HG03354 (cell line): ENCODE results near the gene SAPCD1.
A peak's percentile ranks its signal among the peaks of the same experiment; 100 is the strongest.
"Not testable (repeated sequence)": the region's sequence is repeated elsewhere in the genome, so short reads cannot be mapped to it uniquely, and the experiment has no call there.

ENCODE experiments used
- ATAC-seq: cut with Tn5 transposase; IDR thresholded peaks from one replicate; pipeline ENCODE4 v1.9.1; 2021; ENCODE audit warnings: mild to moderate bottlenecking; ENCODE audit not compliant: unreplicated experiment, poor library complexity, severe bottlenecking

Gene SAPCD1

DNA sequence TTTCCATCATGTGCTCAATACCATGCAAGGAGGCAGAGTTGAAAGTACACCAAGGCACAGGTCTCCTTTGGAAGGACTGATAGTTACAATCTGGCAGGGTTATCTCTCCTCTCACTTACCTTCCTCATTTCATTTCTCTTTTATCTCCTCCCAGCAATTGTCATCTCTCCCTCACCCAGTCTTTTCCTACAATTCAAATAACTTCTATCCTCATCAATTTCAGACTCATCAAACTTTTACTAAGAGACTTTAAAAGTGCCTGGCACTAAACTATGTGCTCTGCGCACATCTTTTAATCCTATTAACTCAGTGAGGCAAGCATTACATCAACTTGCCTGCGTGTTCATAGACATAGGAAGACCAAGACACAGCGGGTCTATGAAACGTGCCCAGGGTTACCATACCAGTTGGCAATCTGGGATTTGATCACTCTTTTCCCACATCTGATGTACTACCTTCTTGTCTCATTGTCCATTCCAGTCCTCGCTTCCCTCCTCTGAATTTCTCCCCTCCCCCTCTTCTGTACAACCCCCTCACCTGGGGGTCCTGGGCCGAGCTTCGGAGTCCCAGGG, 31.9 kb downstream of the SAPCD1 start:
- ATAC-seq = no peak

DNA sequence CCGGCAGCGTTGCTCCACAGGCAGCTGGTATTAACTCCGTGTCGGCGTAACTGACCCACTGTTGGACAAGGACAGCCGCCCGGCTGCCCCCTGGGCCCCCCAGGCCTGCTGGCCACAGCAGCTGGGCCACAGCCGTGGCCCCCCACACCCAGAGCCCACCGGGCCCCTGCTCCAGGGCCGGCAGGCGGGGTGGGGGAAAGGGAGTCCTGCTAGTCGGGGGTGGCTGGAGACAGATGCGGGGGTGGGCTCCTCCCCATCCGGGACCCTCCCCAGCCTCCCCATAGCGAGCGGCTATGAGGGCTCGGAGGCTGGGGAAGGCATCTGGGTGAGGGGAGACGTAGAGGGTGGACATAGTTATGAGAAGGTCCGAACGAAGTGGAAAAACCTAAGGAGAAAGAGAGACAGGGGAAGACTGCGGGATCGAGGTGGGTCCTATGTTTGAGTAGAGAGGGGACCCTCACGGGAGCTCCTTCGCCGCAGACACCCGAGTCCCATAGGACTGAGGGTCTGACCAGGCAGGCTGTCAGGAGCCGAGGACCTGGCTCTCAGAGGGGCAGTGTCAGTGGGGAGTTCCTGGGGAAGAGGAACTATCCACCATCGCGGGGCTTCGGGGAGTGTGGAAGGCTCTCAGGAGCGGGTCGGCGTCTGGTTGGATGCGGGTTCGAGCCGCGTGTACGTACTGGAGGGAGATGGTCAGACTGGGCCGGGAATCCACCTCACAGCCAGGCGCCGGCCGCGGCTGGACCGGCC, 32.6 kb downstream of the SAPCD1 start:
- ATAC-seq = peak; percentile 15

DNA sequence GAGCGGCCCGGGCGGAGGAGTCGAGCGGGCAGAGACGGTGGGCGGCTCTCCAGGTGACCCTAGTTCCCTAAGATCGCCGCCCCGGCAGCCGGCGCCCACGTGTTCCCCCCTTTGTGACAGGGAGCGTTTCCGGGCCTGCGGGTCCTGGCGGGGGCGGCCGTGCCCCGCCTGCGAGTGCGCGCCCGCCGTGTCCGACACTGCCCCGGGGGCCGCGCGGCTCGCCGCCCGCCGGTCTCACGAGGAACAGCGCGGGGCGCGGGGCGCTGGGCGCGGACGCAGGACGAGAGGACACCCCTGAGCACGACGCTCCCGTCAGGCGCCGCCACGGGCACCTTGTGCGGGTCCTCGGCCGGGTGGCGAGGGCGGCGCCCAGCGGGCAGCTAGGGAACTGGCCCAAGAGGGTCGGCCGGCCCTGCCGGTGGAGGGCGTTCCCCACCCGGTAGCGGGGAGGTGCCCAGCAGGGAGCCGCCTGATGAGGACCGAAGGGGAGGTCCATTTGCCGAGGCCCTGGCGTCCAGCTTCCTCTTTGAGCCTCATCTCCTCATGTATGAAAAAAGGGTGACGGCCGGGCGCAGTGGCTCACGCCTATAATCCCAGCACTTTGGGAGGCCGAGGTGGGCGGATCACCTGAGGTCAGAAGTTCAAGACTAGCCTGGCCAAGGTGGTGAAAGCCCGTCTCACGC, 33.3 kb downstream of the SAPCD1 start, which contains the start of gene VARS1:
TSS of gene VARS1 (minus strand) at position 137 of the 683 bp plus-strand sequence. CDS start 535 bp downstream, outside the sequence.
- ATAC-seq = peak; percentile 73

DNA sequence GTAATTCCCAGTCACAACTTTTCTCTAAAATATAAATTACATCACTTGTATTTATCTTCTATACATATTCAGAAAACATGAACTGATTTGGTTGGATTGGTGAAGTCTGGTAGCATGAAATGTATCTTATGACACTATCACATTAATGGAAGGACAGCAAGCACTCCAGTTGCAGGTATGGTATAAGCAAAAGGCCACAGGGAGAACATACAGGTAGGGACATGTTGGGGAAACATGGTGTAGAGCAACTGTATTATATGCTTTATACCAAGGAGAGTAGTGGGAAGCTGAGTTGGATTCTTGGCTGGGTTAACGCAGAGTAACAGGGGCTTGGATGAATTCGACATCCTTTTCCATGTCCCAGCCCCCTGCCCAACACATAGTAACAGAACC, 34.5 kb downstream of the SAPCD1 start:
- ATAC-seq = no peak

DNA sequence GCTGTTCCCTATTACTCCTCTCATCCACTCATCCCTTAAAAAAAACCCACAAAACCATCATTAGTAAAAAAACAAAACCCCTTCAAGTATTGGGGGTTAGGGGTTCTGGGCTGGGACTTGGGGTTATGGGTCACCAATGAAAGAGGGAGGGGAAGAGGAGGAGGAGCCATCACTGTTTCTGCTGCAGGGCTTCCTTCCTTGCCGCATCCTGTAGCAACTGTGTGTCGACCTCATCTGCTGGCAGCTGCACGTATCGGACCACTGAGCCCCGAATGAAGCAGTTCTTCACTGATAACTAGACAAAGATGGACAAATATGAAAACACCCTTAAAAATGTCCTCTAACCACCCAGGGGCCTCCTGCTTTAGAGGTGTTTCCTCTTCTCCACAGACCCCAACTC, 35.1 kb downstream of the SAPCD1 start:
- no peak for ATAC-seq

DNA sequence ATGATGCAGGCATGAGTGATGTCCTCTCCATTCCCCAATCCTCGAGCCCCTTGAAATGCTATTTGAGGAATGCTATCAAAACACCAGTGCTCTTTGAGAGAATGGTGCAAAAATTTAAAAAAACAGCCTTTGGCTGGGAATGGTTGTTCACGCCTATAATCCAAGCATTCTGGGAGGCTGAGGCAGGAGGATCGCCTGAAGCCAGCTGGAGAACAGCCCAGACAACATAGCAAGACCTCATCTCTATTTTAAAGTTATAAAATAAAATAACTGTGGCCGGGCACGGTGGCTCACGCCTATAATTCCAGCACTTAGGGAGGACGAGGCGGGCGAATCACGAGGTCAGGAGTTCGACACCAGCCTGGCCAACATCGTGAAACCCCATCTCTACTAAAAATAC, 37.3 kb downstream of the SAPCD1 start:
- ATAC-seq = no peak

DNA sequence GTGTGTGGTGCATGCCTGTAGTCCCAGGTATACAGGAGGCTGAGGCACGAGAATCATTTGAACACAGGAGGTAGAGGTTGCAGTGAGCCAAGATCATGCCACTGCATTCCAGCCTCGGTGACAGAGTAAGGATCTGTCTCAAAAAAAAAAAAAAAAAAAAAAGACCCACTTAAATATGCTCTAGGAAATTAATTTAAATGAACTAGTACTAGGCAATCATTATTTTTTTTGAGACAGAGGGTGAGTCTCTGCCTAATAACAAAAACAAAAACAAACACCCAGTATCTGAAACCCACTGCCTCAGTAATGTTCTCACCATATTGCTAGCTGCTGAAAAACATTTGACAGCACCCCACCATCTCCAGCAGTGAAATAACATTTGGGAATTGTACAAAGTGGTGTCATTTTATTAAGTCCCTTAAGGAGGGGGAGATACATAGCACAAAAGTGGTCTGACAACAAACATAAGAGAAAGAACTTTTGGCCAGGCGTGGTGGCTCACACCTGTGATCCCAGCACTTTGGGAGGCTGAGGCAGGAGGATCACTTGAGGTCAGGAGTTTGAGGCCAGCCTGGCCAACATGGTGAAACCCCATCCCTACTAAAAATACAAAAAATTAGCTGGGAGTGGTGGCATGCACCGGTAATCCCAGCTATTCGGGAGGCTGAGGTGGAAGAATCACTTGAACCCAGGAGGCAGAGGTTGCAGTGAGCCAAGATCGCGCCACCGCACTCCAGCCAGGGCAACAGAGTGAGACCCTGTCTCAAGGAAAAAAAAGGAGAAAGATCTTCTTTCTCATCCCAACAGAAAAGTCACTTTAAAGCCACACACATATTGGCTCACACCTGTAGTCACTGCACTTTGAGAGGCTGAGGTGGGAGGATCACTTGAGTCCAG, 38.8 kb downstream of the SAPCD1 start:
- not testable (repeated sequence) for ATAC-seq

DNA sequence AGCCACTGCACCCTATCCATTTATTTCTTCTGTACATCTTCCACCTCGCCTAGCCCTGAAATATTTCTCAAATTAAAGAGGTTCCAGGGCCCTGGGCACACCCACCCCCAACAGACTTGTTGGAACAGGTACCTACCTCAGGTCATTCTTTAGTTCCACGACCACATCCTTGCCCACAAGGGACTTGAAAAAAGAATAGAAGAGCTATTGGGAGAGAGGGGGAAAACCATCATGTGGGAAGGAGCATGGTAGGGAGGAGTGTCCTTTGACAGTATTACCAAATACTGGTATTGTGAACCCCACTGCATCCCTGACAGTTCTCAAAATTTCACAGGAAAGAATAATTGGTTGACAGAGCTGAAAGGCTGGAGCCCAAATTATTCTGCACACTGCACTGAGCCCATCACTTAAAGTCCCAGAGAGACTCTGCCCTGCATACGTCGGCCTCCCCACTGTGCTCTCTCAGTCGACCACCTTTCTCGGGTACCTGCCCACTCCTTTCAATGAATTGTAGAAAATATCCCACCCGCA, 43.5 kb downstream of the SAPCD1 start:
- peak; percentile 33 for ATAC-seq

DNA sequence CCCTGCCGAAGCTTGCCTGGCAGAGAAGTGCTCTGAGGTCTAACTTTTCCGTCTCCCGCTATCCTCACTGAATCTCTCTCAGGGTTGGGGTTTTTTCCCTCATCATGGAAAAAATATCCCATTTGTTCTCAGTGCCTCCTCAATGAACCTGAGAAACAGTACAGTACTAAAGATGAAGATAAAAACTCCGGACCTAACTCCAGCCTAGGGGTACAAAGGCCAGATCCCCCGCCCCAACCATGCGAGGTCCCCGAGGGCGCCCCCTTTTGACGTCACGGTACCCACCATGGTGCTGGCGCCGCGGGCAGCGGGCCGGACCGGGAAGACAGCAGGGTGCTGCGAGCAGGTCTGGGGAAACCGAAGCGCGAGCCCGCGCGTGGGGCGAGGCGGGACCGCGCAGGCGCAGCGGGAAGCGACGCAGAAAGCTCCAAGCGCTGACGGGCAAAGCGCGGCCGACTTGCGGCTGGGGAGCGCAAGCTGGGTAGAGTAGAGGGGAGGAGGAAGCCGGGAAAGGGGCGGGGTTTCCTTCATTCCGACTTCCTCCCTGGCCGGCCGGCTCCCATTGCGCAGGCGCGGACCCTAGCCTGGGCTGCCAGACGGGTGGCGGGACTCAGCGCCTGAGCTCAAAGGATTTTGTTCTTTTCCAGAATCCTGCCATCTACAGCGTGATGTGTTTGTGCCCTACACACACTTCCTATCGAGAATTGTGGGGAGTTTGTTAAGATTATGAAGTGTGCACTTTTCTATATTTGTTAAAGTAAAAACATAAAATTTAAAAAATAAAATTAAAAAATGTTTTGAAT, 44.2 kb downstream of the SAPCD1 start, which contains the start of gene LSM2:
TSS of gene LSM2 (minus strand) at position 497 of the 803 bp plus-strand sequence. CDS start at position 288, 209 bp downstream.
- peak; percentile 89 for ATAC-seq

DNA sequence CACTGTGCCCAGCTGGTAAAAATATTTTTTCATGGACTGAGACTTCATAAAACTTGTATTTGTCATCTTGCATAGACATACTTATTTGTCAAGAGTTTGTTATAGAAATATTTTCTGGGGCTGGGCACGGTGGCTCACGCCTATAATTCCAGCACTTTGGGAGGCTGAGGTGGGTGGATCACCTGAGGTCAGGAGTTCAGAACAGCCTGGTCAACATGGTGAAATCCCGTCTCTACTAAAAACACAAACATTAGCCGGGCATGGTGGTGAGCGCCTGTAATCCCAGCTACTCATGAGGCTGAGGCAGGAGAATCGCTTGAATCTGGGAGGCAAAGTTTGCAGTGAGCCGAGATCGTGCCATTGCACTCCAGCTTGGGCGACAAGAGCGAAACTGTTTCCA, 46.1 kb downstream of the SAPCD1 start:
- ATAC-seq = not testable (repeated sequence)

DNA sequence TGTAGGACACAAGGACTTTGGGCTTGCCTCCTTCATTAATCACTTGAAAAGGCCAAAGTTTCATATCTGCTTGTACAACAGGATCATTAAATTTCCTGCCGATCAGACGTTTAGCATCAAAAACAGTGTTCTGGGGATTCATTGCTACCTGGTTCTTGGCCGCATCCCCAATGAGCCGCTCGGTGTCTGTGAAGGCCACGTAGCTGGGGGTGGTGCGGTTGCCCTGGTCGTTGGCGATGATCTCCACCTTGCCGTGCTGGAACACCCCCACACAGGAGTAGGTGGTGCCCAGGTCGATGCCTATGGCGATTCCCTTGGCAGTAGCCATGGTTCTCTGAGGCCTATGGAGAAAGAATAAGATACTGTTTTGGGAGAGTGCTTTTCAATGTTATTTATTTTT, 49.2 kb downstream of the SAPCD1 start:
- no peak for ATAC-seq

DNA sequence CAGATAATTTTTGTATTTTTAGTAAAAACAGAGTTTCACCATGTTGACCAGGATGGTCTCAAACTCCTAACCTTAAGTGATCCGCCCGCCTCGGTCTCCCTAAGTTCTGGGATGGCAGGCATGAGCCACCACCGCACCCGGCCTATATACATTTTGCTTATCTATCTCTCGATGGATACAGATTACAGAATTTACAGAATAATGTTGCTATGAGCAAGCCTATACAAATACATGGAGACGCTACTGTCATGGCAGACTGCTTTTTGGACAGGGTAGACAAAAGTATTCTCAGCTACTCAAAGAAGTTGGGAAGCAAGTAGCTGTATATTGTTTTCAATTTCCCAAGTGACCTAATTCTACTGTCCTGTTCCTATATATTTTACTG, 51.0 kb downstream of the SAPCD1 start:
- ATAC-seq = no peak
